ENCODE data around the gene ATP13A4.

ATP13A4 gene

GRCh38 chr3:193388361-193388760 lies 166.3 kb downstream of the ATP13A4 start:
- TF ChIP-seq CTCF (conservative IDR thresholded peaks at IDR 0.05; ENCODE audit: low read depth, low read length) = no peak
- H3K4me3 ChIP-seq (ENCODE audit: low read length) = no peak overlapping the region
- DNase-seq (ENCODE audit: low read depth) = no peak

- no peak for DNase-seq (ENCODE audit: low read depth)
- TF ChIP-seq CTCF (conservative IDR thresholded peaks at IDR 0.05; ENCODE audit: low read depth, low read length) = no peak
These were observed 167.1 kb downstream of the ATP13A4 start for GRCh38 chr3:193387596-193387995.

GRCh38 chr3:193378706-193379105 lies 176.0 kb downstream of the ATP13A4 start, which contains the start of gene ATP13A5:
TSS of gene ATP13A5 (minus strand) at chr3:193378753. CDS start at chr3:193378725, 28 bp downstream.
- no peak for DNase-seq (ENCODE audit: low read depth)
- no peak for TF ChIP-seq CTCF (conservative IDR thresholded peaks at IDR 0.05; ENCODE audit: low read depth, low read length)
- no peak within 1 kb of the TSS for H3K4me3 ChIP-seq (ENCODE audit: low read length)

More at GRCh38 chr3:193387596-193387995, 167.1 kb downstream of the ATP13A4 start:
- no peak overlapping the region for H3K4me3 ChIP-seq (ENCODE audit: low read length)

DNA sequence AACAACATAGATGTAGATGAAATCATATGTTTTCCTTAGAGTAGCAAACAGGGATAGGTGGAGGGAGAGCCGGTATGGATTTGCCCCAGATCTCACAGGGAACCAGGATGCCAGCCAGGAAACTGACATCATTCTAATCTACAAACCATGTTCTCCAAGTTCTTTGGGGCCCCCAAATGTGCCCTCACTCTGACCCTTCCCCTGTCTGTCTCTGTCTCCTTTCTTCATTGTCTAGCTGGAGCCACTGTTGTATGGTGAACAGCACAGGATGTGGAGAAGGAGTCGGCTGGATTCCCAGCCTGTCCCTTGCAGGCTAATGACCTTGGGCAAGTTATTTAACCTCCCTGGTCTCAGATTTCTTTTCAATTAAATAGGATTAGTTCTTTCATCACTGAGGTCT lies 177.1 kb downstream of the ATP13A4 start:
- H3K4me3 ChIP-seq (ENCODE audit: low read length) = no peak overlapping the region
- TF ChIP-seq CTCF (conservative IDR thresholded peaks at IDR 0.05; ENCODE audit: low read depth, low read length) = no peak
- peak; percentile 46 for DNase-seq (ENCODE audit: low read depth)

DNA sequence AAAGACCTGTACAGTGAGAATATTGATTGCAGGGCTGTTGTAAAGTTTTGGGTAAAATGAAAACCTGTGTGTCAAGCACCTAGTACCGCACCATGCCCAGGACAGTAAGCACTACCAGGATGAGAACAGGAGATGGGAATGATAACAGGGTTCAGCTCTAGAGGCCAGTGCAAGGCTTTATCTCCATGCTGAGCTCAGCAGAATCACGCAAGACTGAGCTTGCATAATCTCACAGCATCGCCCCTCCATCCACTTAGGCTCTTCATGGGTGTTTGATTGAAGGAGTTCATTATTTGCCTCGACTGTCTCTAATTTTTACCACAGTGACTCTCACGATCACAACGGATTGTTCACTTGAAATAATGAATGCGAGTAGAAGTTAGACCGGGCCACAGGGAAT lies 179.1 kb downstream of the ATP13A4 start:
- DNase-seq (ENCODE audit: low read depth) = no peak
- TF ChIP-seq CTCF (conservative IDR thresholded peaks at IDR 0.05; ENCODE audit: low read depth, low read length) = no peak
- no peak overlapping the region for H3K4me3 ChIP-seq (ENCODE audit: low read length)

GRCh38 chr3:193372783-193373182 lies 181.9 kb downstream of the ATP13A4 start:
- TF ChIP-seq CTCF (conservative IDR thresholded peaks at IDR 0.05; ENCODE audit: low read depth, low read length) = no peak
- no peak overlapping the region for H3K4me3 ChIP-seq (ENCODE audit: low read length)
- no peak for DNase-seq (ENCODE audit: low read depth)

- TF ChIP-seq CTCF (conservative IDR thresholded peaks at IDR 0.05; ENCODE audit: low read depth, low read length) = no peak
- H3K4me3 ChIP-seq (ENCODE audit: low read length) = no peak overlapping the region
- no peak for DNase-seq (ENCODE audit: low read depth)
These were observed 186.8 kb downstream of the ATP13A4 start for GRCh38 chr3:193367868-193368267.
